Measurements from ENCODE around the gene ATP5MC2. TPM values are rescaled to one million over a fixed set of nuclear protein-coding genes. Genes with fewer than 3 reads are reported as not detected.

Gene ATP5MC2
- total RNA-seq, result 121 and 123 TPM in 2 replicates

DNA sequence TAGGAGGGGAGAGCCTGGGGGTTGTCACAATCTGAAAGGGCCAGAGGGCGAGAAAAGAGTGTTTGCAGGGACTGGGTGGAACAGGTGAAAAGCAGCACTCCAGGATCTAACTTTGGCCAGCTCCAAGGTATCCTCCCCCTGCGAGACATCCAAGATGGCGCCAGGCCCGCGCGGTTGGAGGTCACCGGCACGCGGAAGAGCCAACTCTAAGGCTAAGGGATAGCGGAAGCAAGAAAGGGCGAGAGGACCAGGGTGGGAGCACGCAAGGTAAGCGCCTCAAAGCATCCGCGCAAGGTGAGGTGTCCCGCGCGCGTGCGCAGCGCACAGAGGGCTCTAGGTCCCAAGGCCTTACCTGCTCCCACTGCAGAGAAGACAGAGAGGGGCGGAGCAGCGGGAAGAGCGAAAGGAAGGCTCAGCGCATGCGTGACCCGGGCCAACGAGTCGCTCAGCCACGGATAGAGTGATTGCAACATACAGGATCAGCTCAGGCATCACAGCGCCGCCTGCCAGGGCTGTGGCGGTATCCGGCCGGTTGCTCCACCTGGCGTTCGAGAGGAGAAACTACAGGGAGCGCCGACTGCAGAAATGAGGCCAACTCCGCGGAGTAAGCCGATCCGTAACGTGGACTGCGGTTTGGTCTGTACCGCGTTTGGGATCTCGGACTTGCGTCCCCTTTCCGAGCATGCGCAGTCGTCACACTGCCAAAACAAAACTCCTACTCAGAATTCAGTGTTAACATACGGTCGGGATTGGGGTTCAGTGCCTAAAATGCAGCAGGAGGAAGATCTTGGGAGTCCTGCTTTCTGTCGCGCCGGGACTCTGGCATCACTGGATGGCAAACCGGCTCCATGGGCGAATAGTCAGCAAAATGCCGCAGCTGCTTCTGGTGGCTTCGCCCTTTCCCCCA is at the start of gene ATP5MC2:
ATP5MC2 (minus strand) TSS at position 383 of the 907 bp plus-strand sequence. CDS start 3,469 bp downstream, outside the sequence.

GRCh38 chr12:53625946-53626701 is 49.8 kb downstream of the ATP5MC2 start, which contains the start of gene ATF7:
ATF7 (minus strand) TSS chr12:53626382; CDS start chr12:53601000, 25,382 bp downstream.

Other genes starting within 250 kb of the ATP5MC2 start
- gene PRR13, start 234.3 kb downstream of the ATP5MC2 start, total RNA-seq, result 17.5 and 20.3 TPM in 2 replicates
- 268 and 352 TPM in 2 replicates for gene PCBP2, start 224.0 kb downstream of the ATP5MC2 start, total RNA-seq
- 15.9 and 18.9 TPM in 2 replicates for gene MAP3K12, start 176.6 kb downstream of the ATP5MC2 start, total RNA-seq
- 42.1 and 49.3 TPM in 2 replicates for gene TARBP2, start 174.8 kb downstream of the ATP5MC2 start, total RNA-seq
- gene NPFF, start 168.6 kb downstream of the ATP5MC2 start, total RNA-seq, result not detected in 2 replicates
- 8.4 and 9.2 TPM in 2 replicates for gene ATF7, start 49.7 kb downstream of the ATP5MC2 start, total RNA-seq
- gene CALCOCO1, start 51.4 kb upstream of the ATP5MC2 start, total RNA-seq, result 50.7 and 71.8 TPM in 2 replicates
- not detected in 2 replicates for gene CISTR, start 75.9 kb upstream of the ATP5MC2 start, total RNA-seq

Data from endothelial cell of coronary artery (primary cell).